KMS-11 (cell line): ENCODE data around the gene SPACA9.

Source experiments
- H2AFZ ChIP-seq: fragments of 200-600 bp; sonication (generic); 2 replicates; pipeline ENCODE4 v1.6.1; 2016; ENCODE audit warnings: antibody characterized with exemption, mixed run types, low read depth
- H3K27ac ChIP-seq: fragments of 200-600 bp; sonication (generic); 2 replicates; pipeline ENCODE4 v1.6.1; 2016; ENCODE audit warnings: mild to moderate bottlenecking, mixed run types
- H3K27me3 ChIP-seq: fragments of 200-600 bp; sonication (generic); 2 replicates; pipeline ENCODE4 v1.6.1; 2017; ENCODE audit warnings: mild to moderate bottlenecking, low read depth, mixed run types, moderate library complexity; ENCODE audit not compliant: insufficient read depth
- H3K36me3 ChIP-seq: fragments of 200-600 bp; sonication (generic); 2 replicates; pipeline ENCODE4 v1.6.1; 2017; ENCODE audit warnings: mild to moderate bottlenecking, mixed run types; ENCODE audit not compliant: insufficient read depth
- H3K4me1 ChIP-seq: fragments of 200-600 bp; sonication (generic); 2 replicates; pipeline ENCODE4 v1.6.1; 2016; ENCODE audit warnings: mild to moderate bottlenecking, low read depth, mixed run types; ENCODE audit not compliant: poor library complexity, severe bottlenecking
- H3K4me2 ChIP-seq: fragments of 200-600 bp; sonication (generic); 2 replicates; pipeline ENCODE4 v1.7.0; 2016; ENCODE audit warnings: mild to moderate bottlenecking, mixed run types
- H3K4me3 ChIP-seq: fragments of 200-600 bp; sonication (generic); IDR thresholded peaks from 2 replicates; pipeline ENCODE4 v1.6.1; 2017; ENCODE audit warnings: low read depth, low read length, mixed read lengths; ENCODE audit not compliant: insufficient read depth
- H3K79me2 ChIP-seq: fragments of 200-600 bp; sonication (generic); 2 replicates; pipeline ENCODE4 v1.6.1; 2016; ENCODE audit warnings: low read depth, mixed run types; ENCODE audit not compliant: insufficient read depth
- H3K9ac ChIP-seq: fragments of 200-600 bp; sonication (generic); 2 replicates; pipeline ENCODE4 v1.6.1; 2016; ENCODE audit warnings: mild to moderate bottlenecking, mixed run types
- H4K20me1 ChIP-seq: fragments of 200-600 bp; sonication (generic); 2 replicates; pipeline ENCODE4 v1.6.1; 2016; ENCODE audit warnings: mild to moderate bottlenecking, mixed run types; ENCODE audit not compliant: insufficient read depth
- CTCF ChIP-seq: fragments of 200-600 bp; sonication (generic); conservative IDR thresholded peaks from 2 replicates; pipeline ENCODE4 v1.6.1; 2017; ENCODE audit warnings: low read depth, mild to moderate bottlenecking, antibody characterized with exemption, low read length, moderate library complexity, mixed read lengths

Gene SPACA9

GRCh38 chr9:132937463-132937901 is 58.8 kb downstream of the SPACA9 start:
- H3K4me2 ChIP-seq, result no peak overlapping the region
- no peaks in the 10 kb centered on the region for H3K27me3 ChIP-seq
- H3K4me1 ChIP-seq, result peaks cover 13% of the 10 kb centered on the region
- H3K79me2 ChIP-seq, result peaks cover 44% of the 10 kb centered on the region
- 0 out of 2 replicates have a peak, but pooled peaks cover 6% of the 10 kb centered on the region for H4K20me1 ChIP-seq
- no peak overlapping the region for H3K9ac ChIP-seq
- no peak for TF ChIP-seq CTCF
- H3K27ac ChIP-seq, result no peak overlapping the region
- no peaks in the 10 kb centered on the region for H3K36me3 ChIP-seq
- no peak overlapping the region for H3K4me3 ChIP-seq
- H2AFZ ChIP-seq, result no peak overlapping the region

- Histone ChIP-seq H3K9ac (no peak overlapping the region), H3K4me2 (no peak overlapping the region)
Observed at GRCh38 chr9:132939169-132939568, 60.5 kb downstream of the SPACA9 start.

More at GRCh38 chr9:132939169-132939568, 60.5 kb downstream of the SPACA9 start:
- no peak overlapping the region for H3K4me3 ChIP-seq
- no peak for TF ChIP-seq CTCF
- H3K79me2 ChIP-seq, result peaks cover 61% of the 10 kb centered on the region
- H3K27me3 ChIP-seq, result no peaks in the 10 kb centered on the region
- H3K4me1 ChIP-seq, result peaks cover 26% of the 10 kb centered on the region
- H2AFZ ChIP-seq, result no peak overlapping the region
- 0 out of 2 replicates have a peak, but pooled peaks cover 6% of the 10 kb centered on the region for H4K20me1 ChIP-seq
- no peak overlapping the region for H3K27ac ChIP-seq
- H3K36me3 ChIP-seq, result no peaks in the 10 kb centered on the region
